Transverse colon (tissue), 4 donors: Measurements from ENCODE around the gene NLGN2.

Experiments
- POLR2A ChIP-seq: fragments of 450-650 bp; IDR thresholded peaks from one replicate; pipeline ENCODE4 v1.6.1; 2016; ENCODE audit warnings: antibody characterized with exemption, mild to moderate bottlenecking, moderate library complexity
- POLR2AphosphoS5 ChIP-seq, 3 donors: sonication (generic); formaldehyde crosslinking; IDR thresholded peaks; one replicate each; pipeline ENCODE4 v1.6.1; 2016; ENCODE audit warnings: antibody characterized with exemption in 3 of 3
- TF ChIP-seq, protein P1 (sequence below), 5 experiments: fragments of 200-600 bp in 3 of 5; fragments of 450-650 bp in 2 of 5; sonication (generic) in 3 of 5; IDR thresholded peaks; 1 replicate in 2 of 5; 2 replicates in 3 of 5; pipeline ENCODE4 v1.5.1; 2016 to 2017; ENCODE audit warnings: antibody characterized with exemption in 5 of 5, inconsistent platforms in 3 of 5, mild to moderate bottlenecking in 2 of 5, moderate library complexity in 1 of 5

DNA sequence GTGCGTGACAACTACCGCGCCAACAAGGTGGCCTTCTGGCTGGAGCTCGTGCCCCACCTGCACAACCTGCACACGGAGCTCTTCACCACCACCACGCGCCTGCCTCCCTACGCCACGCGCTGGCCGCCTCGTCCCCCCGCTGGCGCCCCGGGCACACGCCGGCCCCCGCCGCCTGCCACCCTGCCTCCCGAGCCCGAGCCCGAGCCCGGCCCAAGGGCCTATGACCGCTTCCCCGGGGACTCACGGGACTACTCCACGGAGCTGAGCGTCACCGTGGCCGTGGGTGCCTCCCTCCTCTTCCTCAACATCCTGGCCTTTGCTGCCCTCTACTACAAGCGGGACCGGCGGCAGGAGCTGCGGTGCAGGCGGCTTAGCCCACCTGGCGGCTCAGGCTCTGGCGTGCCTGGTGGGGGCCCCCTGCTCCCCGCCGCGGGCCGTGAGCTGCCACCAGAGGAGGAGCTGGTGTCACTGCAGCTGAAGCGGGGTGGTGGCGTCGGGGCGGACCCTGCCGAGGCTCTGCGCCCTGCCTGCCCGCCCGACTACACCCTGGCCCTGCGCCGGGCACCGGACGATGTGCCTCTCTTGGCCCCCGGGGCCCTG, 9.5 kb downstream of the NLGN2 start:
- TF ChIP-seq, protein P1, sequence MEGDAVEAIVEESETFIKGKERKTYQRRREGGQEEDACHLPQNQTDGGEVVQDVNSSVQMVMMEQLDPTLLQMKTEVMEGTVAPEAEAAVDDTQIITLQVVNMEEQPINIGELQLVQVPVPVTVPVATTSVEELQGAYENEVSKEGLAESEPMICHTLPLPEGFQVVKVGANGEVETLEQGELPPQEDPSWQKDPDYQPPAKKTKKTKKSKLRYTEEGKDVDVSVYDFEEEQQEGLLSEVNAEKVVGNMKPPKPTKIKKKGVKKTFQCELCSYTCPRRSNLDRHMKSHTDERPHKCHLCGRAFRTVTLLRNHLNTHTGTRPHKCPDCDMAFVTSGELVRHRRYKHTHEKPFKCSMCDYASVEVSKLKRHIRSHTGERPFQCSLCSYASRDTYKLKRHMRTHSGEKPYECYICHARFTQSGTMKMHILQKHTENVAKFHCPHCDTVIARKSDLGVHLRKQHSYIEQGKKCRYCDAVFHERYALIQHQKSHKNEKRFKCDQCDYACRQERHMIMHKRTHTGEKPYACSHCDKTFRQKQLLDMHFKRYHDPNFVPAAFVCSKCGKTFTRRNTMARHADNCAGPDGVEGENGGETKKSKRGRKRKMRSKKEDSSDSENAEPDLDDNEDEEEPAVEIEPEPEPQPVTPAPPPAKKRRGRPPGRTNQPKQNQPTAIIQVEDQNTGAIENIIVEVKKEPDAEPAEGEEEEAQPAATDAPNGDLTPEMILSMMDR (IDR thresholded peaks at IDR 0.05): no peak
- TF ChIP-seq POLR2AphosphoS5 (IDR thresholded peaks at IDR 0.05) (no peak), POLR2A (no peak)
